Neural crest cell (in vitro differentiated cells): Measurements from ENCODE around the gene GET4. TPM values are rescaled to one million over a fixed set of nuclear protein-coding genes. Genes with fewer than 3 reads are reported as not detected.

Experiments used
- DNase-seq: peaks from one replicate; pipeline ENCODE4 v3.0.0; 2021; ENCODE audit warnings: low read depth, mixed read lengths, low spot score
- H3K27ac Mint-ChIP-seq: one replicate; pipeline ENCODE4 v1.8.0; 2021; ENCODE audit warnings: mild to moderate bottlenecking, mixed read lengths; ENCODE audit not compliant: unreplicated experiment
- H3K27me3 Mint-ChIP-seq: 2 replicates; pipeline ENCODE4 v1.8.0; 2021; ENCODE audit warnings: low read depth, mild to moderate bottlenecking, mixed read lengths
- H3K36me3 Mint-ChIP-seq: 2 replicates; pipeline ENCODE4 v1.8.0; 2021; ENCODE audit warnings: low read depth, mild to moderate bottlenecking, mixed read lengths
- H3K4me1 Mint-ChIP-seq: 2 replicates; pipeline ENCODE4 v1.8.0; 2021; ENCODE audit warnings: mixed read lengths
- H3K4me3 Mint-ChIP-seq: one replicate; pipeline ENCODE4 v1.8.0; 2021; ENCODE audit warnings: mild to moderate bottlenecking, mixed read lengths
- H3K9me3 Mint-ChIP-seq: 2 replicates; pipeline ENCODE4 v1.8.0; 2021; ENCODE audit warnings: mixed read lengths
- total RNA-seq: library from RNA; stranded (reverse); gene quantifications from 2 replicates; pipeline ENCODE4 v1.2.1, GENCODE V29; 2021
- TF ChIP-seq, protein P1 (sequence below): fragments of 200-600 bp; sonication (generic); conservative IDR thresholded peaks from 2 replicates; pipeline ENCODE4 v1.5.0; 2021; ENCODE audit warnings: antibody characterized with exemption, mild to moderate bottlenecking

The GET4 gene
- total RNA-seq, 1 donor from 2014 or later: 55.2 TPM

GRCh38 chr7:919114-919442 lies 42.7 kb downstream of the GET4 start:
- TF ChIP-seq, protein P1, sequence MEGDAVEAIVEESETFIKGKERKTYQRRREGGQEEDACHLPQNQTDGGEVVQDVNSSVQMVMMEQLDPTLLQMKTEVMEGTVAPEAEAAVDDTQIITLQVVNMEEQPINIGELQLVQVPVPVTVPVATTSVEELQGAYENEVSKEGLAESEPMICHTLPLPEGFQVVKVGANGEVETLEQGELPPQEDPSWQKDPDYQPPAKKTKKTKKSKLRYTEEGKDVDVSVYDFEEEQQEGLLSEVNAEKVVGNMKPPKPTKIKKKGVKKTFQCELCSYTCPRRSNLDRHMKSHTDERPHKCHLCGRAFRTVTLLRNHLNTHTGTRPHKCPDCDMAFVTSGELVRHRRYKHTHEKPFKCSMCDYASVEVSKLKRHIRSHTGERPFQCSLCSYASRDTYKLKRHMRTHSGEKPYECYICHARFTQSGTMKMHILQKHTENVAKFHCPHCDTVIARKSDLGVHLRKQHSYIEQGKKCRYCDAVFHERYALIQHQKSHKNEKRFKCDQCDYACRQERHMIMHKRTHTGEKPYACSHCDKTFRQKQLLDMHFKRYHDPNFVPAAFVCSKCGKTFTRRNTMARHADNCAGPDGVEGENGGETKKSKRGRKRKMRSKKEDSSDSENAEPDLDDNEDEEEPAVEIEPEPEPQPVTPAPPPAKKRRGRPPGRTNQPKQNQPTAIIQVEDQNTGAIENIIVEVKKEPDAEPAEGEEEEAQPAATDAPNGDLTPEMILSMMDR: no peak
- Mint-ChIP-seq H3K27me3 (no peaks in the 10 kb centered on the region), H3K4me1 (peaks cover 16% of the 10 kb centered on the region), H3K4me3 (no peak overlapping the region), H3K36me3 (no peaks in the 10 kb centered on the region), H3K9me3 (no peaks in the 10 kb centered on the region), H3K27ac (no peak overlapping the region)
- DNase-seq: no peak

- DNase-seq: no peak
- Mint-ChIP-seq H3K27ac (no peak overlapping the region), H3K36me3 (no peaks in the 10 kb centered on the region), H3K9me3 (no peaks in the 10 kb centered on the region), H3K4me3 (no peak overlapping the region), H3K27me3 (no peaks in the 10 kb centered on the region), H3K4me1 (peaks cover 16% of the 10 kb centered on the region)
- TF ChIP-seq, protein P1: no peak
Observed at GRCh38 chr7:919924-920341, 43.6 kb downstream of the GET4 start.

DNA sequence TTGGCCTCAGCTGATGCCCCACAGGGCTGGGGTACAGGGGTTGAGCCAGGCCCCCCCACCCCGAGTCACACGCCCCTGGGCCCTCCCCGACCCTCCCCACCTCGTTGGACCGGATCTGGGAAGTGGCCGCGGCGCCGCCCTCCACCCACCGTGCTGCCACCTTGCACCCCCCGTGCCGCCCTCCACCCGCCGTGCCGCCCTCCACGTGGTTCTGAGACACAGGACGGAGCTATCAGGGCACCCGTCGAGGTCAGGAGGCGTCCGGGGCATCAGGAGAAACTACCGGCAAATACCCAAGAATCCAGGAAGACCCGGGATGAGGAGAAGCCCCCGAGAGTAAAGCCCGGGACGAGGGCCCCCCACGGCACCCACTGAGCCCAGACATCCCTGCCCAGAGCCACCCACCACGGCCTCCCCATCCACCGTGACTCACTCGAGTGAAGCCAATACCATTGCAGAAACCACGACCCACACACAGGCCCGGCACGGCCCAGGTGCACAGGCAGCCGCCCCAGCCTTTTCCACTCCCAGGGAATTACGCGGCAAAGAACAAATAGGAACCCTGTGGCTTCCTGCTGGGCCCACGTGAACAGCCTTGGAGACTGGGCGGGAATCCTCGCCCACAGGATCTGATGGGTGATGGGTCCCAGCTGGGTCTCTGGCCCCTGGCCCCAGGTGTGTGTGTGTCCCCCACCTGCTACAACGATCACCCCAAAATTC lies 44.2 kb downstream of the GET4 start:
- Mint-ChIP-seq H3K36me3 (no peaks in the 10 kb centered on the region), H3K4me3 (no peak overlapping the region), H3K9me3 (no peaks in the 10 kb centered on the region), H3K27me3 (no peaks in the 10 kb centered on the region), H3K27ac (no peak overlapping the region), H3K4me1 (peaks cover 10% of the 10 kb centered on the region)
- TF ChIP-seq, protein P1: no peak
- no peak for DNase-seq

DNA sequence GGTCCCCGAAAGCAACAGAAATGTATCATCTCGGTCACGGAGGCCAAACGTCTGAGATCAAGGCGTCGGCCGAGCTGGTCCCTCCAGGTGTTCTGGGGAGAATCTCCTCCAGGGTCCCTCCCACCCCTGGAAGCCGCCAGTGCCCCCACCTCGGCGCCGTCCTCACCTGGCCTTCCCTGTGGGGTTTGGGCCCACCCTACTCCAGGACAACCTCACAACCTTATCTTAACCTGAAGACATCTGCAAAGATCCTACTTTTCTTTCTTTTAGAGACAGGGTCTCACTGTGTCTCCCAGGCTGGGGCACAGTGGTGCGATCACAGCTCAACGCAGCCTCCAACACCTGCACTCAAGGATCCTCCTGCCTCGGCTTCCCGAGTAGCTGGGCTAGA lies 44.7 kb downstream of the GET4 start:
- no peak for DNase-seq
- Mint-ChIP-seq H3K4me1 (peaks cover 5% of the 10 kb centered on the region), H3K9me3 (no peaks in the 10 kb centered on the region), H3K4me3 (no peak overlapping the region), H3K27ac (no peak overlapping the region), H3K36me3 (no peaks in the 10 kb centered on the region), H3K27me3 (no peaks in the 10 kb centered on the region)
- TF ChIP-seq, protein P1: no peak

GRCh38 chr7:921581-922333 lies 45.4 kb downstream of the GET4 start:
- Mint-ChIP-seq H3K36me3 (no peaks in the 10 kb centered on the region), H3K27ac (no peak overlapping the region)

More at GRCh38 chr7:921581-922333, 45.4 kb downstream of the GET4 start:
- Mint-ChIP-seq H3K4me3 (no peak overlapping the region), H3K4me1 (no peaks in the 10 kb centered on the region), H3K9me3 (no peaks in the 10 kb centered on the region), H3K27me3 (no peaks in the 10 kb centered on the region)
- no peak for DNase-seq
- TF ChIP-seq, protein P1: no peak
